ENCODE results near the gene CDC45.

DNA sequence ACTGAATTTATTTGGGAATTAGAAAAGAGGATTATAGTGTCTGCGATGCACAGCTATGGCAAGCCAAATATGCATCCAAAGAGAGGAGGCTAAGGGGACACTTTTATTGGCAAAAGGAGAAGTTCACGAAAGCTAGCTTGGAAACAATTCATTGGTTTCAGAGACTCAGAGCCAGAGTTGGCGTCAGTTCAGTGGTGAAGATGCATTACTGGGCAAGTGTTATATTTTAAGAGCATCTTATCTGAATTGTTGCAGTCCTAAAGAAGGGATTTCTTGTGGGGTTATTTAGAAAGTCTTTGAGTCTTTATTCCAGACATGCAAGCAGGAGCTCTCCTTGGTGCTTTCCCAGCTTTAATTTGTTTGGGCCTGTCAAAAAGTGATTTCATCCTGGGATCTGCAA, 29.5 kb downstream of the CDC45 start:
- no peak for TF ChIP-seq CTCF (optimal IDR thresholded peaks at IDR 0.05 in 1 of 3, IDR thresholded peaks at IDR 0.05 in 1 of 3, conservative IDR thresholded peaks at IDR 0.05 in 1 of 3; ENCODE audit: extremely low read depth in 1 of 3, insufficient read depth in 2 of 3, low read length in 3 of 3)
- no peak for TF ChIP-seq EZH2 (IDR thresholded peaks at IDR 0.05; ENCODE audit: low read length)
